HEK293T (cell line): ENCODE data around the gene RNGTT.

Source experiments
- CTCF ChIA-PET: fragments of 350-600 bp; formaldehyde crosslinking; extraction: SDS; loops from one replicate; lab custom pipeline; 2021; ENCODE audit warnings: antibody characterized with exemption, inconsistent platforms; lab: Yijun Ruan, JAX
- POLR2A ChIA-PET: fragments of 350-600 bp; formaldehyde crosslinking; extraction: SDS; loops from one replicate; lab custom pipeline; 2020; ENCODE audit warnings: antibody characterized with exemption, inconsistent platforms; lab: Yijun Ruan, JAX
- DNase-seq: peaks from one replicate; pipeline ENCODE4 v3.0.0; 2012; ENCODE audit warnings: mixed read lengths; ENCODE audit errors: extremely low spot score
- ARNT ChIP-seq: fragments of 450-650 bp; IDR thresholded peaks from 2 replicates; pipeline ENCODE4 v1.6.1; 2017; ENCODE audit warnings: mild to moderate bottlenecking
- BHLHE40 ChIP-seq: fragments of 450-650 bp; IDR thresholded peaks from 2 replicates; pipeline ENCODE4 v1.6.1; 2016; ENCODE audit warnings: mild to moderate bottlenecking, moderate library complexity, borderline replicate concordance
- CTBP1 ChIP-seq: fragments of 450-650 bp; IDR thresholded peaks from 2 replicates; pipeline ENCODE4 v1.6.1; 2016; ENCODE audit warnings: borderline replicate concordance
- ELF4 ChIP-seq: fragments of 450-650 bp; IDR thresholded peaks from 2 replicates; pipeline ENCODE4 v1.6.1; 2017; ENCODE audit warnings: antibody characterized with exemption
- FOXA1 ChIP-seq: fragments of 450-650 bp; IDR thresholded peaks from 2 replicates; pipeline ENCODE4 v1.6.1; 2016; ENCODE audit warnings: mild to moderate bottlenecking
- FOXK2 ChIP-seq: fragments of 450-650 bp; IDR thresholded peaks from 2 replicates; pipeline ENCODE4 v1.6.1; 2016; ENCODE audit warnings: mild to moderate bottlenecking
- FOXM1 ChIP-seq: fragments of 450-650 bp; IDR thresholded peaks from 2 replicates; pipeline ENCODE4 v1.6.1; 2017; ENCODE audit warnings: mild to moderate bottlenecking, borderline replicate concordance
- HDGF ChIP-seq: fragments of 450-650 bp; IDR thresholded peaks from 2 replicates; pipeline ENCODE4 v1.6.1; 2017; ENCODE audit warnings: antibody characterized with exemption, borderline replicate concordance
- L3MBTL2 ChIP-seq: fragments of 450-650 bp; conservative IDR thresholded peaks from 2 replicates; pipeline ENCODE4 v1.6.1; 2016; ENCODE audit warnings: mild to moderate bottlenecking
- LEF1 ChIP-seq: fragments of 450-650 bp; IDR thresholded peaks from 2 replicates; pipeline ENCODE4 v1.6.1; 2017; ENCODE audit warnings: mild to moderate bottlenecking, borderline replicate concordance
- NFRKB ChIP-seq: fragments of 450-650 bp; IDR thresholded peaks from 2 replicates; pipeline ENCODE4 v1.6.1; 2016; ENCODE audit warnings: mild to moderate bottlenecking, moderate library complexity
- SP1 ChIP-seq: fragments of 450-650 bp; IDR thresholded peaks from 2 replicates; pipeline ENCODE4 v1.6.1; 2017
- SUZ12 ChIP-seq: fragments of 450-650 bp; IDR thresholded peaks from 2 replicates; pipeline ENCODE4 v1.6.1; 2016; ENCODE audit warnings: mild to moderate bottlenecking
- TARDBP ChIP-seq: fragments of 450-650 bp; IDR thresholded peaks from 2 replicates; pipeline ENCODE4 v1.6.1; 2016
- ZNF384 ChIP-seq: fragments of 450-650 bp; IDR thresholded peaks from 2 replicates; pipeline ENCODE4 v1.6.1; 2016
- TF ChIP-seq, protein P1 (sequence below): fragments of 450-650 bp; IDR thresholded peaks from 2 replicates; pipeline ENCODE4 v1.6.1; 2016

The RNGTT gene

DNA sequence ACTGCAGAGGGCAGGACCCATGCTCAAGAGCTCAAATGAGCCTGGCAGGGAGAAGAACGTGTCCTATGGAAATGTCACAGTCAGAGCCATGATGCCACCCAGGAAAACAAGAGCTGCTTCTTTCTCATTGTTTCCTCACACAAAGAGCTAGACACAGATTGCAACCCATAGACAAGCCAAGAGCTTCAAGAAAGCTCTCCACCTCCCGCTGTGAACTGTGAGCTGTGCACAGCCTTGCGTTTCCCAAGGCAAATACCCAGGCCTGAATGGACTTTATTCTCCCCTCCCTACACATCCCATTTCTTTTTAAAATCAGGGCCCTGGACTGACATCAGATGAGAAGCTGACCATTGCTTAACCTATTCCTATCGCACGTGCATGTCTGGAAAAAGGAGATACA is 388.8 kb downstream of the RNGTT start:
- no peak for DNase-seq
- CTCF ChIA-PET = interaction anchor here (1.0 kb wide), 1 partner anchor 16 kb away, joined by 3 read pairs; no protein-coding TSS in a partner anchor
- POLR2A ChIA-PET = no interaction called here
- TF ChIP-seq SP1 (no peak), FOXM1 (no peak), ELF4 (no peak)

DNA sequence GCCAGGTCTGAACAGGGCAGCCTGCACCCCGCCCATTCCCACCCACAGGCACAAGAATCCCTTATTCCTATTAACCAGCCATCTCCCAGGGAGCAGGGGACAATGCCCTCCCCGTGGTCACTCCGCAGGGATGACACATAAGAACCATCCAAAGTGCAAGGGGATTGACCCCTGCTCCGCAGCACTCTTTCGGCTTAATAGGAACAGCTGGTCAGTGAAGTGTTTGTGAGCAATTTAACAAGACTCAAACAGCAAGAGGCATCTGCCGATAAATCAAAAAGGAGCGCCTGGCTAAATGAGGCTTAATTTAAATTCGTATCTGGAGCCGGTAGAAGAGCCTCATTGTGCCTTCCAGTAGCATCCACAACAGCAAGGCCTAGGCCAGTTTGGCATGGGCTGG is 389.4 kb downstream of the RNGTT start:
- ChIA-PET POLR2A (no interaction called here), CTCF (no interaction called here)
- no peak for DNase-seq
- TF ChIP-seq LEF1 = no peak
- TF ChIP-seq FOXK2 = no peak
- TF ChIP-seq ELF4 = no peak
- no peak for TF ChIP-seq CTBP1
- TF ChIP-seq FOXA1 = no peak
- no peak for TF ChIP-seq SP1
- TF ChIP-seq NFRKB = no peak
- TF ChIP-seq TARDBP = no peak

DNA sequence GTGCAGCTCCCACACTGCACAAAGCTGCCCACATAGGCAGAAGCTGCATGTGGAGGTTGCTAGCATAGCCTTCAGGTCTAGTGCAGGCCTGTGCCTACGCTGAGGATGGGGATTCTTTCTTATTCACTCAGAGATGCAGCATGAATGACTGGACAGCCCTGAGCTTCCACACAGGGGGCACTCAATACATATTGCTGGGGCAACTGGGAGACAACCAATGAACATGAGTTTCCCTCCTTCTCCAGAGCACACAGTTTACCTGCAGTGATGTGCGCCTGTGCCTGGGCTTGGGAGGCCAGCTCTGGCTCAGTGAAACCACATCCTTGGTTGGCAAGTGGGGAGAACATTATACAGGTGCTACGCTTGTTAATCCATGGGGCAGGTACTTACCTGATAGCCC is 389.9 kb downstream of the RNGTT start:
- no peak for DNase-seq
- ChIA-PET CTCF (no interaction called here), POLR2A (no interaction called here)
- TF ChIP-seq NFRKB = no peak
- TF ChIP-seq L3MBTL2 = no peak
- no peak for TF ChIP-seq ZNF384
- TF ChIP-seq CTBP1 = no peak
- TF ChIP-seq ARNT = no peak
- no peak for TF ChIP-seq TARDBP
- TF ChIP-seq, protein P1, sequence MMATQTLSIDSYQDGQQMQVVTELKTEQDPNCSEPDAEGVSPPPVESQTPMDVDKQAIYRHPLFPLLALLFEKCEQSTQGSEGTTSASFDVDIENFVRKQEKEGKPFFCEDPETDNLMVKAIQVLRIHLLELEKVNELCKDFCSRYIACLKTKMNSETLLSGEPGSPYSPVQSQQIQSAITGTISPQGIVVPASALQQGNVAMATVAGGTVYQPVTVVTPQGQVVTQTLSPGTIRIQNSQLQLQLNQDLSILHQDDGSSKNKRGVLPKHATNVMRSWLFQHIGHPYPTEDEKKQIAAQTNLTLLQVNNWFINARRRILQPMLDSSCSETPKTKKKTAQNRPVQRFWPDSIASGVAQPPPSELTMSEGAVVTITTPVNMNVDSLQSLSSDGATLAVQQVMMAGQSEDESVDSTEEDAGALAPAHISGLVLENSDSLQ = no peak
- no peak for TF ChIP-seq ELF4
- no peak for TF ChIP-seq SP1
- no peak for TF ChIP-seq BHLHE40

DNA sequence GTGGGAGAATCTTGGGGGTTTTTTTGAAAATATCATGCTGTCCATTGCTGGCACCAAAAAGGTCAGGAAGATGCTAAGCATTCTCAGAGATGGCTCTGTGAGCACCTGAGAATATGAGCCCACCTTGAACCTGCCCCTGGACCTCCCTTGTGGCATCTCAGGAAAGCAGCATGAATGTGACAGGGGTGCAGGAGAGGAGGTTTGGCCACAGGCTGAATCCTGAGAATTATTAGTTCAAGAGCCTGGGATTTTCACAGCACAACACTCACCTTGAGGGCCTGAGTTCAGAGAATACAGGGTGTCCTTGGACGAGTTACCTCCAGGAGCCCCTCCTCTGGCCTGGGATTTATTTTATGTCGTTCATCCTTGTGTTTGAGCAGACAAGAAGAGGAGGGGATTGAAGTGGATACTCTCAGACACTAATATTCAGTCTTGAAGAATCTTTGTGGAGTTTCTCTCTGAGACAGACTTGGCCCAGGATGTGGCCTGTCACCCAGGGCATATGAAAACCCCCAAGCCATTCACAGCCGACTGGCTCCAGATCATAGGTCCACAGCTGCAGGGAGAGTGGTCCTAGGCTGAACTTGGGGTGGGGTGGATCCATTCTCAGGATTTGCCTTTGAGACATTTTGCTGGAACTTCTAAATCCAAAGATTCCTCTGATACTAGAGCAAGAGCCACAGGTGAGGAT is 390.8 kb downstream of the RNGTT start:
- POLR2A ChIA-PET = no interaction called here
- TF ChIP-seq FOXA1 = no peak
- no peak for TF ChIP-seq CTBP1
- no peak for TF ChIP-seq LEF1
- no peak for TF ChIP-seq ZNF384
- no peak for TF ChIP-seq FOXK2
- TF ChIP-seq ELF4 = no peak
- TF ChIP-seq ARNT = no peak
- TF ChIP-seq L3MBTL2 = no peak
- TF ChIP-seq NFRKB = no peak
- TF ChIP-seq, protein P1 = no peak
- TF ChIP-seq SP1 = no peak
- no peak for TF ChIP-seq BHLHE40
- TF ChIP-seq TARDBP = no peak
- TF ChIP-seq SUZ12 = no peak
- no peak for TF ChIP-seq HDGF
- no peak for TF ChIP-seq FOXM1
- no peak for DNase-seq
- CTCF ChIA-PET = no interaction called here

DNA sequence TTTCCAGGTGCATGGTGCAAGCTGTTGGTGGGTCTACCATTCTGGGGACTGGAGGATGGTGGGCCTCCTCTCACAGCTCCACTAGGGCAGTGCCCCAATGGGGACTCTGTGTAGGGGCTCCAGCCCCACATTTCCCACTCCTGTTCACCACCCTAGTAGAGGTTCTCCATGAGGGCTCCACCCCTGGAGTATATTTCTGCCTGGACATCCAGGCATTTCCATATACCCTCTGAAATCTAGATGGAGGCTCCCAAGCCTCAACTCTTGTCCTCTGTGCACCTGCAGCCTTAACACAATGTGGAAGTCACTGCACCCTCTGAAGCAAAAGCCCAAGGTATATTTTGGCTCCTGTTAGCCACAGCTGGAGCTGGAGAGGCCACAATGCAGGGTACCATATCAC is 393.5 kb downstream of the RNGTT start:
- POLR2A ChIA-PET = no interaction called here
- TF ChIP-seq LEF1 (no peak), FOXA1 (no peak), ZNF384 (no peak), FOXM1 (no peak), L3MBTL2 (no peak), SP1 (no peak), HDGF (no peak), BHLHE40 (no peak), SUZ12 (no peak), NFRKB (no peak), TARDBP (no peak), FOXK2 (no peak), ELF4 (no peak), CTBP1 (no peak), ARNT (no peak)
- TF ChIP-seq, protein P1 = no peak
- DNase-seq = no peak
- CTCF ChIA-PET = no interaction called here

DNA sequence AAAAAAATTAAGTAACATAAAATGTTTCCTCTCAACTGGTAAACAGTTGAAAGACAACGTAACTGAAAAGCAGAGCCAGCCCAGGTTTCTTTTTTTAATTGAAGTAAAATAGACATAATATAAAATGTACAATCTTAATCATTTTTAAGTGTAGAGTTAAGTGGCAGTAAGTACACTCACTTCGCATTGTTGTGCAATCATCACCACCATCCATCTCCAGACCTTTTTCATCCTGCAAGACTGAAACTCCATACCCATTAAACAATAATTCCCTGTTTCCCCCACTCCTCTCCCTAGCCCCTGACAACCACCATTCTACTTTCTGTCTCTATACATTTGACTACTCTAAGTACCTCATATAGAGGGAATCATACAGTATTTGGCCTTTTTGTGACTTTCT is 395.7 kb downstream of the RNGTT start:
- DNase-seq = no peak
- TF ChIP-seq FOXM1 = no peak
- TF ChIP-seq ZNF384 = no peak
- POLR2A ChIA-PET = no interaction called here
- CTCF ChIA-PET = no interaction called here
